ENCODE results near the gene RABL3. TPM values are rescaled to one million over a fixed set of nuclear protein-coding genes. Genes with fewer than 3 reads are reported as not detected.

Gene RABL3
- total and polyA plus RNA-seq, 10 donors, result 4.3 to 24.0 (median 15.9) TPM

- TF ChIP-seq POLR2AphosphoS5 (IDR thresholded peaks at IDR 0.05) (no peak), POLR2A (IDR thresholded peaks at IDR 0.05) (no peak), CTCF (IDR thresholded peaks at IDR 0.05 in 8 of 11, conservative IDR thresholded peaks at IDR 0.05 in 3 of 11) (no peak)
- intact Hi-C loops (cut with DNase I; ENCODE audit: low total_unique reads), result no loop called here
- no peak for DNase-seq
- Histone ChIP-seq H3K27me3 (replicated peaks in 1 of 7) (no peaks in the 10 kb centered on the region), H3K4me3 (no peak overlapping the region), H3K4me1 (no peaks in the 10 kb centered on the region), H3K27ac (no peak overlapping the region), H3K9me3 (no peaks in the 10 kb centered on the region), H3K36me3 (peaks cover 0 to 67% (median 32%) of the 10 kb centered on the region in 6 donors)
- WGBS, 5 donors, result 76 to 84% (median 82%) methylated on average over 13 of the region's 13 CpGs
Observed at GRCh38 chr3:120780977-120781376, 38.7 kb upstream of the RABL3 start.

- DNase-seq, result no peak
- TF ChIP-seq POLR2AphosphoS5 (IDR thresholded peaks at IDR 0.05), result no peak
- TF ChIP-seq POLR2A (IDR thresholded peaks at IDR 0.05), result no peak
- no peak for TF ChIP-seq CTCF (IDR thresholded peaks at IDR 0.05 in 8 of 11, conservative IDR thresholded peaks at IDR 0.05 in 3 of 11)
- H3K4me1 ChIP-seq, result no peaks in the 10 kb centered on the region
- H3K27me3 ChIP-seq (replicated peaks in 1 of 7), result no peaks in the 10 kb centered on the region
- intact Hi-C loops (cut with DNase I; ENCODE audit: low total_unique reads), result no loop called here
- 87 to 98% (median 96%) methylated on average over 3 of the region's 3 CpGs for WGBS, 5 donors
- H3K36me3 ChIP-seq, result peaks cover 0 to 88% (median 32%) of the 10 kb centered on the region in 6 donors
- H3K9me3 ChIP-seq, result no peaks in the 10 kb centered on the region
- no peak overlapping the region for H3K4me3 ChIP-seq
- no peak overlapping the region for H3K27ac ChIP-seq
Observed at GRCh38 chr3:120778776-120779175, 36.5 kb upstream of the RABL3 start.

- no peaks in the 10 kb centered on the region for H3K9me3 ChIP-seq
- WGBS, 5 donors, result 87 to 92% (median 89%) methylated on average over 4 of the region's 4 CpGs
- no peak overlapping the region for H3K4me3 ChIP-seq
- no peak for TF ChIP-seq POLR2A (IDR thresholded peaks at IDR 0.05)
- TF ChIP-seq CTCF (IDR thresholded peaks at IDR 0.05 in 8 of 11, conservative IDR thresholded peaks at IDR 0.05 in 3 of 11), result no peak
- no peak for TF ChIP-seq POLR2AphosphoS5 (IDR thresholded peaks at IDR 0.05)
- no peaks in the 10 kb centered on the region for H3K4me1 ChIP-seq
- peaks cover 0 to 95% (median 28%) of the 10 kb centered on the region in 6 donors for H3K36me3 ChIP-seq
- intact Hi-C loops (cut with DNase I; ENCODE audit: low total_unique reads), result no loop called here
- no peaks in the 10 kb centered on the region for H3K27me3 ChIP-seq (replicated peaks in 1 of 7)
- H3K27ac ChIP-seq, result no peak overlapping the region
- no peak for DNase-seq
Observed at GRCh38 chr3:120775411-120775810, 33.1 kb upstream of the RABL3 start.

- no peak for TF ChIP-seq CTCF (IDR thresholded peaks at IDR 0.05 in 8 of 11, conservative IDR thresholded peaks at IDR 0.05 in 3 of 11)
- no peak for TF ChIP-seq POLR2A (IDR thresholded peaks at IDR 0.05)
- no peak for TF ChIP-seq POLR2AphosphoS5 (IDR thresholded peaks at IDR 0.05)
- no peaks in the 10 kb centered on the region for H3K4me1 ChIP-seq
- intact Hi-C loops (cut with DNase I; ENCODE audit: low total_unique reads), result no loop called here
- H3K4me3 ChIP-seq, result no peak overlapping the region
- no peak overlapping the region for H3K27ac ChIP-seq
- DNase-seq, result no peak
- peaks cover 0 to 82% (median 25%) of the 10 kb centered on the region in 6 donors for H3K36me3 ChIP-seq
- H3K9me3 ChIP-seq, result no peaks in the 10 kb centered on the region
- H3K27me3 ChIP-seq (replicated peaks in 1 of 7), result no peaks in the 10 kb centered on the region
Observed at GRCh38 chr3:120773932-120774331, 31.6 kb upstream of the RABL3 start.
